Stimulated activated CD4-positive, alpha-beta T cell treated with anti-CD3 and anti-CD28 coated beads, Interleukin-15, amount 100 ng/mL, for 48 hours (primary cell): Measurements from ENCODE around the gene WDFY4.

Experiments
- DNase-seq, 2 donors: peaks; one replicate each; pipeline ENCODE4 v3.0.0-alpha.2; 2020; ENCODE audit warnings: low read depth in 2 of 2

WDFY4 gene

GRCh38 chr10:48943096-48943495 lies 258.4 kb downstream of the WDFY4 start:
- DNase-seq: no peak

DNA sequence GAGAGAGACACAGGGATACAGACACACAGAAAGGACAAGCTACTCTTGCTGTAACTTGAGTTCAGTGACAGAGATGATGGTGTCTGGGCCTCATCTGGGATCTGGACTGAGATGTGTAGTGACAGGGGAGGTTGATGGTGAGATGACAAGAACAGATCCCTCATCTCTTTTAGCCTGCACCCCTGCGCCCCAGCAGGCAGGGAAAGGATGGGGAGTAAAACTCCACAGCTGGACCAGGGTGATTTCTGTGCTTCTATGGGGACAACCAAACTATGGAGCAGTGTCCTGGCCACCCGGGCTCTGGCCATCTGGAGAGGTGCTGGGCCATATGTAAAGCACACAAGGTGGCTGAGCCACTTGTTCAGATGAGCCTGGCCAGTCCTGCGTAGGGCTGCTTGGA lies 259.5 kb downstream of the WDFY4 start:
- no peak for DNase-seq

- no peak for DNase-seq
These were observed 260.9 kb downstream of the WDFY4 start for GRCh38 chr10:48945441-48946130.

DNA sequence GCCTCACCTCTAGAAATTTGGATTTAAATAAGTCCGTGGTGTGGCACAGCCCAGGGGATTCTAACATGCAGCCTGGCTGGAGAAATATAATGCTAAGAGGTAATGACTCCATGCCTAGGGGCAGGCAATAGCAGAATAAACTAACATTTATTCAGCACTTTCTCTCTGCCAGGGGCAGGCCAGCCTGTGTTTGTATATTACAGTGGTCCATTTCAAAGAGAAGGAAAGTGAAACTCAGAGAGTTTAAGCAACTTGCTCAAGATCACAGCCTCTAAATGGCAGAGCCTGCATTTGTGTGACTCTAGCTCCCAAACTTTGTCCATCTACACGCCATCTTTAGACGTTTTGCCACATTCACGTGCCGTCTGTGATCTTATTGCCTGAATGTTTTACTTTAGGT lies 261.7 kb downstream of the WDFY4 start:
- no peak for DNase-seq

DNA sequence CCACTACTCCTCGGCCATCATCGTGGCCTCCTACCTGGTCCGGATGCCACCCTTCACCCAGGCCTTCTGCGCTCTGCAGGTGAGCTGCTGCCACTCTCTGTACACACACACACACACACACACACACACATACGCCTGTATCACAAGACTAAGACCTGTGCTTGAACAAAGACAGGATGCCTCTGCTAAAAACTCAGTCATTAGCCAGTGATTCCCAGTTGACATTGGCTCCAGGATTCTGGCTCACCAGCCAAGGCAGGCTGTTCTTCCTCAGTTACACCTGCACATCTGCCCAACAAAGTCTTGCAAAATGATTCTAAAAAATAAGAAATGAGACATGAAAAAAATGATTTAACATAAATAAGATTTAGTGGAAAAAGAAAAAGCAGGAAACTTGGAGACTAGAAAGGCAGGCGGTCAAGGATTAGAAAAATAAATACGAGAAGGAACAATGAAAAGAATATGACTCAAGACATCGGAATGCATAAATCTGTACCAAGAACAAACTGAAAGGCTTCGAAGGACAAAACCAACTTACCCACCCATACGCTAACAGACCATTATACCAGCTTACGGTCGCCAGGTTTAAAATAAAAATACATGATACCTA lies 262.3 kb downstream of the WDFY4 start:
- no peak for DNase-seq

DNA sequence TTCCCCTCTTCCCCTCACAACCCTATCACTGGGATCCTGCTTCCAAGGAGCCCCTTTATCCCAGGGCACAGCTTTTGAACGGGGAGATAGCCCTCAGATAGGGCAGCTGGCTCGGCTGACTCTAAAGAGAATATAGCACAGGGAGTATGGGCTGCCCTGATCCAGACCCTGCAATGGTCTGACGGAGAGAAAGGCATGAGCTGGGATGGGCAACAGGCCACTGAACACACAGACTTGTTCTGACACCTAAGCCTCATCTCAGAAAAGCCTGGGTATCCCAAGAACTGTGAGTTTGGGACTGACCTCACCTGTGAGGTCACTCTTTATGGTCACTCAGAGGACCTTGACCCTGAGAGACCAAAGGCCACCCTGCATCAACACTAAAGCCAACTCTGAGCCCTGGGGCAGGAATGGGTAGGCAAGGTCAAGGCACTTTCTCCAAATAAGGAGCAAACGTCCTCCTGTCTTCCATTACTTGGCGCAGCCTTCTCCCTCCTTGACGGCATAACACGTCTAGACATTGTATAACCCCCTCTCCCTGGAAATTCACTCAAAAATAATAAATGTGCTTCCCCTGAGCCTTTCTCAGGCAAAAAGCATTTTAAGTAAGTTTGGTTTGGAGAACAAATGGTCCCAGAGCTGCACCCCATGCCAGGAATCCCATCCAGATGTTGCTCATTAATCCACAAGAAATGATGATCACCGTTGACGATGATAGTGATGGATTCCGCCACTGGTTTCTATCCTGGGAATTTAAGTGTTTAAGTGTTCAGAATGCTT lies 263.2 kb downstream of the WDFY4 start:
- DNase-seq: no peak

GRCh38 chr10:48948470-48949037 lies 263.9 kb downstream of the WDFY4 start:
- no peak for DNase-seq

GRCh38 chr10:48951707-48952106 lies 267.0 kb downstream of the WDFY4 start:
- DNase-seq: no peak

DNA sequence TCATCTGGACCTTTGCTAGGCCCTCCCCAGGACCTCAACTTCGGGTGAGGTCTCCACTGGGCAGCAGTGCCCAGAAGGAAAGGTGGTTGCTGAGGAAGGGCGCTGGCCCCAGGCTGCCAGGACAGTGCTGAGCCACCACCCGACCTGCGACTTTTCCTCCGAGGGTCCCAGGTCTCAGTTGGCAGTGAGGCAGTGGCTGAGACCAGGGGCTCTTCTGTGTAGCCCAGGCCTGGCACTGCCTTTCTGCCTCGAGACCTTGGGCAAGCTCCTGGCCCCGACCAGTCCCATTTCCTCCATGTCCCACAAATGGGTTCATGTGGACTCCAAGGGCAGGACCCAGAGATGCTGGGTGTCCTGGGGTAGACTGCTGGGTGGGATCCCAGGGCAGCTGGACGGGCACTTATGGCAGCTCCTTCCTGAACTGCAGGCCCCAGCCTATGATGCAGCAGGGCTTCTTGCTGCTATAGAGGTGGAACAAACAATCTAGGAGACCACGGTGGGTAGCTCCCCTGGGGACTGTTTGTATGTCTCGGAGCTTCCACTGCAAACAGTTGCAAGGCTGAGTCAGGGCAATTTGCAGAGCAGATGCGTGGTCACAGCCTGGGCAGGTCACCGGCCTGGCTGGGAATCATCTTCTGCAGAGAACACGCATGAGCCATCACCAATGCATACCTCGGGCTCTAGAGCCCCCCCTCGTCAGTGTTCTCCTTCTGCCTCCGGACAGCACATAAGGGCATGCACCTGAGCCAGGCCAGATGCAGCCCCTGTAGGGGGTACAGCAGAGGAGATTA lies 272.9 kb downstream of the WDFY4 start:
- no peak for DNase-seq

GRCh38 chr10:48958598-48959190 lies 274.0 kb downstream of the WDFY4 start:
- DNase-seq: no peak

- DNase-seq: no peak
These were observed 279.4 kb downstream of the WDFY4 start for GRCh38 chr10:48964038-48964437.

- DNase-seq: no peak
These were observed 280.8 kb downstream of the WDFY4 start for GRCh38 chr10:48965460-48965859.

DNA sequence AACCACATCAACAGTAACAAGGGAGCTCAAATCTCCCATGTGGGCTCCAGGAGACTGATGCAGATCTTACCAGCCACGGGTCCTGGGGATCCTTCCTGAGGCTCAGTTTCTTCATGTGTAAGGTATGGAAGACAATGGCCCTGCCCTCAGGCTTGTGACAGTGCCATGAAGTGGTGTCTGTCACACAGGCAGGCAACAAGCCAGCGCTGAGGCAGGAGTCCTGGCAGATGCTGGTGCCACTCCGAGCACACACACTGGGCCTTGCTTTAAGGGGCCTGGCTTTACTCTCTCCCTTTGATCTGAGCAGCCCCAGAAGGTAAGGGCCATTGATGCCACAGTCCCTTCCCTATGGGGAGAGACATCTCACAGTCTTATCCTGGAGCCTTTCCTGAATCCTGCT lies 283.4 kb downstream of the WDFY4 start:
- no peak for DNase-seq

DNA sequence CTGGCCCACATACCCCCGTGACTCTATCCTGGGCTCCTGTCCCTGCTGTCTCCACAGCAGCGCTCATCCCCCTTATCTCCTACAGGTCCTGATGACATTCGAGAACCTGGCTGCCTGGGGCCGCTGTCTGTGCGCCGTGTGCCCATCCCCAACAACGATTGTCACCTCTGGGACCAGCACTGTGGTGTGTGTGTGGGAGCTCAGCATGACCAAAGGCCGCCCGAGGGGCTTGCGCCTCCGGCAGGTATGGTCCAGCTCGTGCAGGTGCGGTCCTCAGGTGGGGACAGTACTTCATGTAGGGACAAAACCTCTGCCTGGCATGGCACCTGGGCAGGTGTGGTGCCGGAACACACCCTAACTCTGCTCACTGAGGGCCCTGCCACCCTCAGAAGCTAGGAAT lies 285.4 kb downstream of the WDFY4 start:
- no peak for DNase-seq

DNA sequence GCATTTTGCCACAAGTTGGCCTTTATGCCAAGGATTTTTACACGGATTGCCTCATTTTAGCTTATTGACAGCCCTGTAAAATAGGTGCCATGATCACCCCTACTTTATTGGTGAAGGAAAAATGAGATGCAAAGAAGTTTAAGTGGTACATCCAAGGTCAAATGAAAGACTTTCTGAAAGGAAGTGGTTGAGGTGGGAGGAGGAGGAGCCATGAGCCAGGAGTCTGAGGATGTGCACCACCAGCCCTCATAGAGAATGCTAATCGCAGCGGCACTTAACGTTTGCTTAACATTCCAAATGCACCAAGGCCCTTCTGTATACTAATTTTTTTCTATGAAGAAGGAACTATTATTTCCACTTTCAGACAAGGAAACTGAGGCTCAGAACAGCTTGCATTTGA lies 286.0 kb downstream of the WDFY4 start:
- DNase-seq: no peak

DNA sequence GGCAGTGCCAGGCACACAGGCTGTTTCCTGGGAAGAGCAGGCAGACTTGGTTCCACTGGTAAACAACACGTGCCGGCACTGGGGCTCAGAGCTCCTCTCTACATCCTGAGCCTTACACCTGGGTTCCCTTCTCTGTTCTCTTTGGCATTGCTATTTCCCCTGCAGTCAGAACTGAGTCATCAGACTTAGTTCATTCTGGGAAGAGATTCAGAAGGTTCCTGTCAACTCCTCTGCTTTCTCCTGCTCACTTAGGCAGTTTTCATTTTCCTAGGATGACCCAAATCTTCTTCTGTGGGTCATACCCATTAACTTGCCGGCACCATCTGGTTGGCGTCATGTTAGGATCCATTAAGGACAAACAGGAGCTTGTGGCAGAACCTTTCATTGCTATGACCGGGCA lies 288.4 kb downstream of the WDFY4 start:
- DNase-seq: no peak

- DNase-seq: no peak
These were observed 290.0 kb downstream of the WDFY4 start for GRCh38 chr10:48974510-48975156.

GRCh38 chr10:48976196-48976595 lies 291.5 kb downstream of the WDFY4 start:
- no peak for DNase-seq

- DNase-seq: no peak
These were observed 293.6 kb downstream of the WDFY4 start for GRCh38 chr10:48978318-48978717.

- peak in 1 of 2 donors; percentile 30 for DNase-seq
These were observed 296.7 kb downstream of the WDFY4 start for GRCh38 chr10:48981310-48981907.

- DNase-seq: no peak
These were observed 297.9 kb downstream of the WDFY4 start for GRCh38 chr10:48982584-48982983.
